ENCODE measurements around the gene TCF25.
A peak's percentile ranks its signal among the peaks of the same experiment; 100 is the strongest.

Gene TCF25

DNA sequence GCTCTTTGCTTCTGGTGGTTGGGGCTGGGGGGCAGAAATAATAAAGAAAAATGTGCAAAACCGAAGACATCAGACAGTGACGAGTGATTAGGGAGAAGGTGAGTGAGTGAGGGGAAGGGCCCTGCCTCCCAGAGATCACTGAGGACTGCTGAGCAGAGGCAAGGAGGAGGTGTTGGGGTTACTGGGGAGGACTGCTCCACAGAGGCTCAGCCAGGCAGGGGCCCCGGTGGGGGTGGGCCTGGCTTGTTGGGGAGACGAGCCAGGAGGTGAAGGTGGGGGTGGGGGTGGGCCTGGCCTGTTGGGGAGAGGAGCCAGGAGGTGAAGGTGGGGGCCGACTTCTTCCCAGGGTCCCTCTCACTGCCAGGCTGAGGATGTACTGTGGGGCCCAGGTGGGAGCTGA is 73.1 kb downstream of the TCF25 start:
- peaks cover 38% of the 10 kb centered on the region for H3K27me3 Mint-ChIP-seq
- no peaks in the 10 kb centered on the region for H3K36me3 Mint-ChIP-seq (ENCODE audit: low read depth)
- no peaks in the 10 kb centered on the region for H3K9me3 Mint-ChIP-seq
- H3K27ac Mint-ChIP-seq: no peak overlapping the region
- H3K4me3 Mint-ChIP-seq: no peak overlapping the region
- no peak for DNase-seq
- H3K4me1 Mint-ChIP-seq (ENCODE audit: low read depth): peaks cover 12% of the 10 kb centered on the region

GRCh38 chr16:89949121-89949742 is 75.8 kb downstream of the TCF25 start:
- DNase-seq: no peak
- Mint-ChIP-seq H3K27me3 (peaks cover 29% of the 10 kb centered on the region), H3K4me3 (peak overlapping the region; percentile 75), H3K36me3 (ENCODE audit: low read depth) (peaks cover 2% of the 10 kb centered on the region), H3K9me3 (no peaks in the 10 kb centered on the region), H3K27ac (peak overlapping the region; percentile 18), H3K4me1 (ENCODE audit: low read depth) (peaks cover 12% of the 10 kb centered on the region)

GRCh38 chr16:89949756-89950155 is 76.4 kb downstream of the TCF25 start:
- Mint-ChIP-seq H3K36me3 (ENCODE audit: low read depth) (peaks cover 5% of the 10 kb centered on the region), H3K27ac (peak overlapping the region; percentile 18), H3K27me3 (peaks cover 27% of the 10 kb centered on the region), H3K9me3 (no peaks in the 10 kb centered on the region), H3K4me3 (peak overlapping the region; percentile 75), H3K4me1 (ENCODE audit: low read depth) (peaks cover 12% of the 10 kb centered on the region)
- DNase-seq: no peak

DNA sequence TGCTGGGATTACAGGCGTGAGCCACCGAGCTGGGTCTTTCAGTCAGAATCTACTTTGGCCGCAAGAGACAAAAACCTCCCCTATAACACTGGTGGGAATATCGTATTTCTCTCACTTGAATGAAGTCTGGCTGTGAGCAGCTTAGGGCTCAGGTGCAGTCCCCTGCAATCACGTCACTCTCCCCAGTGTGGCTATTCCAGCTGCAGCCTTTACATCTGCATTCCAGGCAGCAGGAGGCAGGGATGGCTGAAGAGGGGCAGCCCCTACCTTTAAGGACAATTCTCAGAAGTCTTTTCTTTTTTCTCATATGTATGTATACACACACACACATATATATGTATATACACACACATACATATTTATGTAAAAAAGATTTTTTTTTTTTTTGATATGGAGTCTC is 78.1 kb downstream of the TCF25 start:
- peaks cover 12% of the 10 kb centered on the region for H3K4me1 Mint-ChIP-seq (ENCODE audit: low read depth)
- no peak overlapping the region for H3K4me3 Mint-ChIP-seq
- no peak overlapping the region for H3K27ac Mint-ChIP-seq

GRCh38 chr16:89952049-89952448 is 78.7 kb downstream of the TCF25 start:
- peaks cover 12% of the 10 kb centered on the region for H3K4me1 Mint-ChIP-seq (ENCODE audit: low read depth)
- H3K9me3 Mint-ChIP-seq: no peaks in the 10 kb centered on the region
- H3K4me3 Mint-ChIP-seq: no peak overlapping the region
- no peak for DNase-seq
- peaks cover 8% of the 10 kb centered on the region for H3K27me3 Mint-ChIP-seq
- H3K36me3 Mint-ChIP-seq (ENCODE audit: low read depth): peaks cover 14% of the 10 kb centered on the region
- H3K27ac Mint-ChIP-seq: no peak overlapping the region

More for the DNA sequence above, 78.1 kb downstream of the TCF25 start:
- H3K9me3 Mint-ChIP-seq: no peaks in the 10 kb centered on the region
- peaks cover 11% of the 10 kb centered on the region for H3K36me3 Mint-ChIP-seq (ENCODE audit: low read depth)
- no peak for DNase-seq
- H3K27me3 Mint-ChIP-seq: peaks cover 13% of the 10 kb centered on the region

DNA sequence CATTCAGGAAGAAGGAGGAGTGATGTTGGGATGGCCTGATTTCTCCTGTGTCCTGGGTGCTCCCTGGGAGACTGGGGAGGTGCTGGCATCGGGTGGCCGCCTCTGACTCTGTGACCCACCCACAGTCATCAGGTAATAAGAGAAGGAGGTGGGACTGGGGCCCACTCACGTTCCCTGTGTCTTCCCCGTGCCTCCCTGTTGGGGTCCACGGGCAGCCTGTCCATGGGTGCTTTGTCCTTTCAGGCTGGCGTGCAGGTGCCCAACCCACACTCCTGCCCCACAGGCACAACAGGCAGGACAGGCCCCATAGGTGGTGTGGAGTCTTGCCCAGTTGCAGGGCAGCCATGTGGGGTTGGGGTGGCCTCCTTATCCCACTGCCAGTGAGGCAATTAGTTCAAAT is 79.2 kb downstream of the TCF25 start:
- peaks cover 19% of the 10 kb centered on the region for H3K36me3 Mint-ChIP-seq (ENCODE audit: low read depth)
- no peak overlapping the region for H3K27ac Mint-ChIP-seq
- H3K4me3 Mint-ChIP-seq: no peak overlapping the region
- H3K9me3 Mint-ChIP-seq: no peaks in the 10 kb centered on the region
- H3K27me3 Mint-ChIP-seq: peaks cover 3% of the 10 kb centered on the region
- peaks cover 11% of the 10 kb centered on the region for H3K4me1 Mint-ChIP-seq (ENCODE audit: low read depth)
- DNase-seq: no peak

GRCh38 chr16:89953671-89954406 is 80.4 kb downstream of the TCF25 start:
- Mint-ChIP-seq H3K9me3 (no peaks in the 10 kb centered on the region), H3K4me1 (ENCODE audit: low read depth) (peaks cover 3% of the 10 kb centered on the region), H3K27ac (no peak overlapping the region), H3K36me3 (ENCODE audit: low read depth) (peaks cover 31% of the 10 kb centered on the region), H3K27me3 (no peaks in the 10 kb centered on the region), H3K4me3 (no peak overlapping the region)
- DNase-seq: no peak

- no peak overlapping the region for H3K4me3 Mint-ChIP-seq
- H3K27ac Mint-ChIP-seq: no peak overlapping the region
- H3K4me1 Mint-ChIP-seq (ENCODE audit: low read depth): peaks cover 3% of the 10 kb centered on the region
These were observed 81.1 kb downstream of the TCF25 start for GRCh38 chr16:89954462-89954861.

DNA sequence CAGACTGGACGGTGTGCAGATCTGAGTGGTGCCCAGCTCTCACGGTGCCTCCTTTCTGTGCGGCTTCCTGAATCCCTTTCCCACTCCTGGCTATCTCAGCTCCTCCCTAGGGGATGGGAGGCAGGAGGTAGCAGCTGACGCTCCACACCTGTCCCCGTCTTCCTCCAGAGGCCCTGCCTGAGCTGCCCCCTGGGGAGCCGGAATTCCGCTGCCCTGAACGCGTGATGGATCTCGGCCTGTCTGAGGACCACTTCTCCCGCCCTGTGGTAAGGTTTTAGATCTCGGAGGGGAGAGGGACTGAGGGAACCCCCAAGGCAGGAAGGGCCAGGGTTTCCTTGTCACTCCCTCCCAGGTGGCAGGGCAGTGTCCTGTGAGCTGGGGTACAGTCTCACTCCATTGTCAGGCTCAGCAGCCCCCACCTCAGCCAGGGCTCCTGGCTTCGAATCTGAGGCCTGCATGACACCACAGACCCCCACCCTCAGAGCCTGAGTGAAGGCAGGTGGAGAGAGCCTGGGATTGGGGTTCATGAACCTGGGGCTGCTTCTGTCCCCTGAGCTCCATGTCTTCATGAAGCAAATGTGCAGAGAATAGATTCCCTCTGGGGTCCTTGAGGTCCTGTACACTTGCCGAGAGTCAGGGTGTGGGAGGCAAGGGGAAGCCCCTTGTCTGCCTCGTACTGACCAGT is 81.8 kb downstream of the TCF25 start:
- no peaks in the 10 kb centered on the region for H3K9me3 Mint-ChIP-seq
- peaks cover 42% of the 10 kb centered on the region for H3K36me3 Mint-ChIP-seq (ENCODE audit: low read depth)
- no peaks in the 10 kb centered on the region for H3K4me1 Mint-ChIP-seq (ENCODE audit: low read depth)
- no peak overlapping the region for H3K4me3 Mint-ChIP-seq
- no peak for DNase-seq
- no peaks in the 10 kb centered on the region for H3K27me3 Mint-ChIP-seq
- no peak overlapping the region for H3K27ac Mint-ChIP-seq

More at GRCh38 chr16:89954462-89954861, 81.1 kb downstream of the TCF25 start:
- no peaks in the 10 kb centered on the region for H3K9me3 Mint-ChIP-seq
- H3K36me3 Mint-ChIP-seq (ENCODE audit: low read depth): peaks cover 36% of the 10 kb centered on the region
- H3K27me3 Mint-ChIP-seq: no peaks in the 10 kb centered on the region
- no peak for DNase-seq

GRCh38 chr16:89956505-89957215 is 83.3 kb downstream of the TCF25 start:
- Mint-ChIP-seq H3K4me1 (ENCODE audit: low read depth) (no peaks in the 10 kb centered on the region), H3K27me3 (no peaks in the 10 kb centered on the region), H3K36me3 (ENCODE audit: low read depth) (peaks cover 51% of the 10 kb centered on the region), H3K9me3 (no peaks in the 10 kb centered on the region), H3K27ac (no peak overlapping the region), H3K4me3 (no peak overlapping the region)
- DNase-seq: no peak

DNA sequence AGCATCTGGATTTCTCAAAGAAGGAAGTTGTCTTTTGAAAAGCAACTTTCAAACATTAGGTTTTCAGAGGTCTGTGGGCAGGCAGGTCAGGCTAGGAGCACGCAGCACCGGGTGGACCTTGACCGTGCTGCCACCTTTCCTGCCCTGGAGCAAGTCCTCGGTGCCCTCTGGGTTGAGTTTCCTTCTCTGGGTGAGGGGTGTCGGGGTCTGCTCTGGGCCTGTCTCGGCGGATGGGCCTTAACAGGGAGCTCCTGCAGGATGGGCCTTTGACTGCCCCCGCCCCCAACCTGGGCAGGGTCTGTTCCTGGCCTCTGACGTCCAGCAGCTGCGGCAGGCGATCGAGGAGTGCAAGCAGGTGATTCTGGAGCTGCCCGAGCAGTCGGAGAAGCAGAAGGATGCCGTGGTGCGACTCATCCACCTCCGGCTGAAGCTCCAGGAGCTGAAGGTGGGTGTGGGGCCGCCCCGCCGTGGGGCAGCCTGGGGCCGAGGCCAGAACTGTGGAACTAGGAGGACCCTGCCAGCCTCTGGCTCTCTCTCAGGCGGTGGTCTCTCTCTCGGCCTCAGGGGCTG is 83.9 kb downstream of the TCF25 start:
- no peaks in the 10 kb centered on the region for H3K27me3 Mint-ChIP-seq
- H3K4me1 Mint-ChIP-seq (ENCODE audit: low read depth): no peaks in the 10 kb centered on the region
- no peak overlapping the region for H3K27ac Mint-ChIP-seq
- no peaks in the 10 kb centered on the region for H3K9me3 Mint-ChIP-seq
- H3K36me3 Mint-ChIP-seq (ENCODE audit: low read depth): peaks cover 54% of the 10 kb centered on the region
- H3K4me3 Mint-ChIP-seq: no peak overlapping the region
- DNase-seq: no peak

DNA sequence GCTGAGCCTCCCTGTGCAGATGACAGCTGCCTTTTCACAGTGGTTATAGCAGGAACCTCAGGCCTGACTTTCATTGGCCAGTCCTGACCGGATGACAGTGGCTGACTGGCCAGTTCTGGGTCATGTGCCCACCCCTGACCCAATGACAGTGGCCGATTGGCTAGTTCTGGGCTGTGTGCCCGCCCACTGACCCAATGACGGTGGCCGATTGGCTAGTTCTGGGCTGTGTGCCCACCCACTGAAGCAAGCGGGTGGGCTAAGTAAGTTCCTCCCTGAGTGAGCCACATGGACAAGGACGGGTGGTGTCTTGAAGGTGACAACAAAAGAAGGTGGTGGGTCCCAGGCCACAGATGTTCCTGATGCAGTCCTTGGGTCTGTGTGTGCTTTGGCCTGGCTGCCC is 84.7 kb downstream of the TCF25 start:
- H3K4me1 Mint-ChIP-seq (ENCODE audit: low read depth): no peaks in the 10 kb centered on the region
- H3K9me3 Mint-ChIP-seq: no peaks in the 10 kb centered on the region
- H3K27ac Mint-ChIP-seq: no peak overlapping the region
- no peak overlapping the region for H3K4me3 Mint-ChIP-seq
- peak; percentile 38 for DNase-seq
- H3K36me3 Mint-ChIP-seq (ENCODE audit: low read depth): peaks cover 57% of the 10 kb centered on the region
- no peaks in the 10 kb centered on the region for H3K27me3 Mint-ChIP-seq

DNA sequence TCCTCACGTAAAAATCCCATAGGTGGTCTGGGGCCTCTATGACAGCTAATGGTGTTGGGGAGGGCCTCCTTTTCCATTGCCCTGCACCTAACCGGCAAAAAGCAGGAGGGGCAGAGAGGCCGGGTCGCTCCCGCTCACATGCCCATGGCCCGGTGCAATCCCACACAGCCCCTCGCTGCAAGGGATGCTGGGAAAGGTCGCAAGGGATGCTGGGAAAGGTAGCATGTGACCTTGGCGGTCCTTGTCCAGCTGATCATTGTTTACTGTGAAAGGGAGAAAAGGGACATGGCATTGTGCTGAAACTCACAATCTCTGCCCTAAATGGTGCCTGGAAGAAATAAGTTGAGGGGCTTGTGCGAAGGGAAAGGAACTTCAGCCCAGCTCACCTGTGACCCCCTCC is 85.2 kb downstream of the TCF25 start:
- DNase-seq: no peak
- Mint-ChIP-seq H3K4me1 (ENCODE audit: low read depth) (no peaks in the 10 kb centered on the region), H3K36me3 (ENCODE audit: low read depth) (peaks cover 58% of the 10 kb centered on the region), H3K27me3 (no peaks in the 10 kb centered on the region), H3K27ac (no peak overlapping the region), H3K9me3 (no peaks in the 10 kb centered on the region), H3K4me3 (no peak overlapping the region)

DNA sequence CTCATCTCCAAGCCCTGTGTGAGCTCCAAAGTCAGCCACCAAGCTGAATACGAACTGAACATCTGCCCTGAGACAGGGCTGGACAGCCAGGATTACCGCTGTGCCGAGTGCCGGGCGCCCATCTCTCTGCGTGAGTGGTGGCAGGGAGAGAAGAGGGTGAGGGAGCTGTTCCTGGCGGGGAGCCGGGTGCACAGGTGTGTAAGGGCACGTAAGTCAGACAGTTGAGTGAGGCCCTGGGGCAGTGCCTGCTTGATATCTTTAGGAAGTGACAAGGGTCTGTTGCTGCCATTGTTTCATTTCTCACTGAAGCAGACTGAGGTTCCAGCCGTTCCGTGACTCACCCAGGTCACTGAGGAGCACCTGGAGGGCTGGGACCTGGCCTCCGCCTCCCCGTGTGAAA is 87.6 kb downstream of the TCF25 start:
- no peaks in the 10 kb centered on the region for H3K27me3 Mint-ChIP-seq
- H3K27ac Mint-ChIP-seq: no peak overlapping the region
- no peaks in the 10 kb centered on the region for H3K4me1 Mint-ChIP-seq (ENCODE audit: low read depth)
- no peak overlapping the region for H3K4me3 Mint-ChIP-seq
- H3K9me3 Mint-ChIP-seq: no peaks in the 10 kb centered on the region
- peaks cover 59% of the 10 kb centered on the region for H3K36me3 Mint-ChIP-seq (ENCODE audit: low read depth)
- no peak for DNase-seq
